Measurements from ENCODE around the gene GLB1L3.
"Not testable (repeated sequence)": the region's sequence is repeated elsewhere in the genome, so short reads cannot be mapped to it uniquely, and the experiment has no call there.

GLB1L3 gene

GRCh38 chr11:134248910-134249480 lies 27.2 kb upstream of the GLB1L3 start:
- TF ChIP-seq, protein P1, sequence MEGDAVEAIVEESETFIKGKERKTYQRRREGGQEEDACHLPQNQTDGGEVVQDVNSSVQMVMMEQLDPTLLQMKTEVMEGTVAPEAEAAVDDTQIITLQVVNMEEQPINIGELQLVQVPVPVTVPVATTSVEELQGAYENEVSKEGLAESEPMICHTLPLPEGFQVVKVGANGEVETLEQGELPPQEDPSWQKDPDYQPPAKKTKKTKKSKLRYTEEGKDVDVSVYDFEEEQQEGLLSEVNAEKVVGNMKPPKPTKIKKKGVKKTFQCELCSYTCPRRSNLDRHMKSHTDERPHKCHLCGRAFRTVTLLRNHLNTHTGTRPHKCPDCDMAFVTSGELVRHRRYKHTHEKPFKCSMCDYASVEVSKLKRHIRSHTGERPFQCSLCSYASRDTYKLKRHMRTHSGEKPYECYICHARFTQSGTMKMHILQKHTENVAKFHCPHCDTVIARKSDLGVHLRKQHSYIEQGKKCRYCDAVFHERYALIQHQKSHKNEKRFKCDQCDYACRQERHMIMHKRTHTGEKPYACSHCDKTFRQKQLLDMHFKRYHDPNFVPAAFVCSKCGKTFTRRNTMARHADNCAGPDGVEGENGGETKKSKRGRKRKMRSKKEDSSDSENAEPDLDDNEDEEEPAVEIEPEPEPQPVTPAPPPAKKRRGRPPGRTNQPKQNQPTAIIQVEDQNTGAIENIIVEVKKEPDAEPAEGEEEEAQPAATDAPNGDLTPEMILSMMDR (IDR thresholded peaks at IDR 0.05; ENCODE audit: insufficient read depth, low read depth, low read length, missing control alignments) = no peak
- H3K4me3 ChIP-seq (ENCODE audit: low read depth, low read length) = no peak overlapping the region
- peak; percentile 27 for DNase-seq (ENCODE audit: low read depth)

- H3K4me3 ChIP-seq (ENCODE audit: low read depth, low read length) = no peak overlapping the region
- TF ChIP-seq, protein P1 (IDR thresholded peaks at IDR 0.05; ENCODE audit: insufficient read depth, low read depth, low read length, missing control alignments) = no peak
- no peak for DNase-seq (ENCODE audit: low read depth)
Measured at GRCh38 chr11:134250246-134250645, 25.9 kb upstream of the GLB1L3 start.

DNA sequence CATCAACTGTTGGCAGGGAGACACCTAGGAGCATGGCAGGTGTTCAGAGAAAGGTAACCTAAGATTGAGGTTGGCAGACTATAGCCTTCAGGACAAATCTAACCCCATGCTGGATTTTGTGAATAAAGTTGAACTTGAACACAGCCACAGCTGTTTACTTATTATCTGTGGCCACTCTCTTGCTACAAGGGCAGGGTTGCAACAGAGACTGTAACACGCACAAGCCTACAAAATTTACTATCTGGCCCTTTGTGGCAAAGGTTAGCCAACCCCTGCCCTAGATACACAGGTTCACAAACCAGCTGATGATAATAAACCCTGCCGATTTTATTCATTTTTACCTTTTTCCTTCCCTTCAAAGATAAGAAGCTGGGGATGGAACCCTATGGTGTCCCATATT lies 25.5 kb upstream of the GLB1L3 start:
- TF ChIP-seq, protein P1 (IDR thresholded peaks at IDR 0.05; ENCODE audit: insufficient read depth, low read depth, low read length, missing control alignments) = no peak
- no peak for DNase-seq (ENCODE audit: low read depth)
- H3K4me3 ChIP-seq (ENCODE audit: low read depth, low read length) = no peak overlapping the region

GRCh38 chr11:134252346-134253187 lies 23.6 kb upstream of the GLB1L3 start:
- peak; percentile 35 for DNase-seq (ENCODE audit: low read depth)

DNA sequence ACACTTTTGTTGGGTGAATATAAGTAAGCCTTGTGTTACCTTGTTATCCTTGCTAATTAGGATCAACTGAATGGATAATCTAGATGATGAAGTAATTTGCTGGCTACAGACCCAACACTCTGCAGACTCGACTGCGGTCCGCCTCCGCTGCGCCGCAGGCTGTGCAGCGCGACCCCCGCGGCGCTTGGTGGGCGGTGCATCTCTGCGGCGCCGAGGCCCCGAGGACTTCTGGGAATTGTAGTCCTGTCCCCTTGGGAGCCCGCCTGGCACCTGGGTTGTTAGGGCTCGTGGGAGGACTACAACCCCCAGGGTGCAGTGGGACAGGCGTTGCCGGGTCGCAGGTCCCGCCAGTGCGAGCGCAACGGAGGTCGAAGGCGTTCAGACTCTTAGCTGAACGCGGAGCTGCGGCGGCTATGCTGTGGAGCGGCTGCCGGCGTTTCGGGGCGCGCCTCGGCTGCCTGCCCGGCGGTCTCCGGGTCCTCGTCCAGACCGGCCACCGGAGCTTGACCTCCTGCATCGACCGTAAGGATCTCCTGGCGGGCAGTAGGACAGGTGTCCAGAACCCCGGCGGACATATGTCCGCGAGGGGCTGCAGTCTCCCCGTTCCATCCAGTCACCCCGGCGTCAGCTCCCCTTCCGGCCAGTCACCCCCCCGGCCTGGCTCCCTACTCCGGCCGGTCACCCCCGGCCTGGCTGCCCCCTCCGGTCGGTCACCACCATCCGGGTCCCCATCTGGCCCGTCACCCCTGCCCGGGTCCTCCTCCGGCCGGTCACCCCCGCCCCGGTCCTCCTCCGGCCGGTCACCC lies 22.8 kb upstream of the GLB1L3 start, which contains the start of the genes ACAD8 and THYN1:
TSS of gene ACAD8 (plus strand) at position 381 of the 806 bp plus-strand sequence. CDS start at position 414, 33 bp downstream.
TSS of gene THYN1 (minus strand) at position 165 of the 806 bp plus-strand sequence. CDS start 470 bp downstream, outside the sequence.
- DNase-seq (ENCODE audit: low read depth) = peak; percentile 97
- TF ChIP-seq, protein P1 (IDR thresholded peaks at IDR 0.05; ENCODE audit: insufficient read depth, low read depth, low read length, missing control alignments) = peak; percentile 15
- H3K4me3 ChIP-seq (ENCODE audit: low read depth, low read length) = peak within 1 kb of the TSS; percentile 82

More at GRCh38 chr11:134252346-134253187, 23.6 kb upstream of the GLB1L3 start:
- H3K4me3 ChIP-seq (ENCODE audit: low read depth, low read length) = peak overlapping the region; percentile 82
- TF ChIP-seq, protein P1 (IDR thresholded peaks at IDR 0.05; ENCODE audit: insufficient read depth, low read depth, low read length, missing control alignments) = no peak

GRCh38 chr11:134254433-134255183 lies 21.6 kb upstream of the GLB1L3 start:
- DNase-seq (ENCODE audit: low read depth) = no peak
- TF ChIP-seq, protein P1 (IDR thresholded peaks at IDR 0.05; ENCODE audit: insufficient read depth, low read depth, low read length, missing control alignments) = no peak
- H3K4me3 ChIP-seq (ENCODE audit: low read depth, low read length) = peak overlapping the region; percentile 82

GRCh38 chr11:134255184-134255561 lies 21.0 kb upstream of the GLB1L3 start:
- not testable (repeated sequence) for H3K4me3 ChIP-seq (ENCODE audit: low read depth, low read length); DNase-seq (ENCODE audit: low read depth)

All from GM12865 (cell line).